OCI-M2 (cell line): Measurements from ENCODE around the gene LYPLAL1.

ENCODE experiments used
- DNase-seq: peaks from one replicate; lab custom pipeline; 2025; ENCODE audit not compliant: unreplicated experiment; lab: John Stamatoyannopoulos, UW

LYPLAL1 gene

DNA sequence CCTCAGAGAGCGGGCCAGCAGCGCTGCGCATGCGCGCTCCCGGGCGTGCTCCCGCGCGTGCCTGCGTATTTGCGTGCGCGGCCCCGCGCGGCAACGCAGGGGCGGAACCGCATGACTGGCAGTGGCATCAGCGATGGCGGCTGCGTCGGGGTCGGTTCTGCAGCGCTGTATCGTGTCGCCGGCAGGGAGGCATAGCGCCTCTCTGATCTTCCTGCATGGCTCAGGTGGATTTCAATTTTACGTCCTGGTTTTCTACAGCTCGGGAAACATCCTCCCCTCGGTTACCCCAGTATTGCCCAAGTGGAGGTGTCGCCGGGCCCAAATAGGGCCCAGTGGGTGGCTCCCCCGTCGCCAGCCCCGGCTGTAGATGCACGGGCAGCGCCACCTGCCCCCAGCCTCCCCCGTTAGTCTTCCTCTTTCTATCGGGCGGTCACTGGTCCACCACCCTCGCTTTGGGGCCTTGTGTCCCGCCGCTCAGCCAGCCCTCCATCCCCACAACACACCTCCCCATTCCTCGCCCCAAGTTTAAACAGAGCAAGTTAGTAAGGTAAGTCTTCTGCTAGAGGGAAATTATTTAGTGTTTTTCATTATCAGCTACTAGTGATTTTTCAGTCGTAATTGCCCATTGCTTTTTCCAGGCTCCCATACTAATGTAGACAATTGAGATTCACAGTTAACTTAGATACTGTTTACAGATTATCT lies at the start of gene LYPLAL1:
Gene LYPLAL1, plus strand, starts transcription at position 121 of the 702 bp plus-strand sequence. Its CDS starts 13 bp downstream, at position 134.
- no peak for DNase-seq

- no peak for DNase-seq
These were observed 49.5 kb upstream of the LYPLAL1 start for GRCh38 chr1:219124163-219124562.

DNA sequence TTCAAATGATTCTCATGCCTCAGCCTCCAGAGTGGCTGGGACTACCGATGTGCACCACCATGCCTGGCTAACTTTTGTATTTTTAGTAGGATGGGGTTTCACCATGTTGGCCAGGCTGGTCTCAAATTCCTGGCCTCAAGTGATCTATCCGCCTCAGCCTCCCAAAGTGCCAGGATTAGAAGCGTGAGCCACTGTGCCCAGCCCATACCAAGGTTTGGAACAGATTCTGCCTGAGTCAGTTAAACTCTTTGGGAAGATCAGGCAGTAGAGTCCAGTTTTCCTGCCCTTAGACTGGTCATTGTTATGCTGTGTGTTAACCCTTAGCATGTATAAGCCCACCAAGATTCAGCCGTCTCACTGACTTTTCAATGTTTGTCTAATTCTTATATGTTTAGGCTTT lies 48.3 kb upstream of the LYPLAL1 start:
- DNase-seq: no peak

DNA sequence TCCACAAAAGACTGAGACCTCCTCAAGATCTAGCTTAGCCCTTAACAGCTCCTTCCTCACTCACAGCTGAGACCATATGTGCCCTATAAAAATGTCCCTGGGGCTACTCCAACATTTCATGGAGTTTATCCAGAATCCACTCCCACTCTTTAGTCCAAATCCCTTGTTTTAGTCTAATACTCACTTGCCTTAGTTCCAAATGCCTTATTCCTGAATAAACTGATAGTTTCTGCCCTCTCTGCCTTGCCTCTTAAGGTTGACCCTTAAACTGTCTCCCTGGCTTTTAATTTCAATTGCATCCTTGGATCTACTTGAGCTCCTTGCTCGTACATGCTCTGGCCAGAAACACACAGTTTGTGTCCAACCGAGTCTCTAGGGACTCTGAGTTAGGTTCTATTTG lies 47.3 kb upstream of the LYPLAL1 start:
- no peak for DNase-seq

- no peak for DNase-seq
These were observed 44.7 kb upstream of the LYPLAL1 start for GRCh38 chr1:219128957-219129356.

GRCh38 chr1:219130366-219130935 lies 43.2 kb upstream of the LYPLAL1 start:
- no peak for DNase-seq

DNA sequence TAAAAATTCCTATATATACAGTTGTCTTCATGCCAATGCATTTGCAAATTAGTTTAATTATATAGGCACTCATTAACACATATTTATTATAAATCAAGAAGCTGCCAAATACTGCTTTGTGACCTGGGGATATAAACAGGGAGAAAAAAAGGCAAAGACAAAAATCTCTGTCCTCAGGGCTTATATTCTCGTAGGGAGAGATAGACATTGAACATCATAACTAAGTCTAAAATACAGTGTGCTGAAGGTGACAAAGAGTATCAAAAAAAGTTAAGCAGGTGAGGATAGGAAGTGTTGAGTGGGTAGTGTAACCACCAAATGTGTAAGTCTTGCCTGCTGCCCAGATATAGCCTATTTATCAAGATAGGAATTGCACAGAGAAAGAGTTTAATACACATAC lies 40.7 kb upstream of the LYPLAL1 start:
- no peak for DNase-seq

DNA sequence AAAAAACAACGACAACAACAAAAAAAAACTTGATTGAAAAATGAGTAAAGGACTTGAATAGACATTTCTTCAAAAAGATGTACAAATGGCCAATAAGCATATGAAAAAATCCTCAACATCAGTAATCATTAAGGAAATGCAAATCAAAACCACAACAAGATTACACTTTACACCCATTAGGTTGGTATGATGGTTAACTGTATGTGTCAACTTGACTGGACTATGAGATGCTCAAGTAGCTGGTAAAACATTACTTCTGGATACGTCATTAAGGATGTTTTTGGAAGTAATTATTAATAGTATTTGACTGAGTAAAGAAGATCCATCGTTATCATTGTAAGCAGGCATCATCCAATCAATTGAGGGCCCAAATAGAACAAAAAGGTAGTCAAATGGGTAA lies 34.9 kb upstream of the LYPLAL1 start:
- no peak for DNase-seq

DNA sequence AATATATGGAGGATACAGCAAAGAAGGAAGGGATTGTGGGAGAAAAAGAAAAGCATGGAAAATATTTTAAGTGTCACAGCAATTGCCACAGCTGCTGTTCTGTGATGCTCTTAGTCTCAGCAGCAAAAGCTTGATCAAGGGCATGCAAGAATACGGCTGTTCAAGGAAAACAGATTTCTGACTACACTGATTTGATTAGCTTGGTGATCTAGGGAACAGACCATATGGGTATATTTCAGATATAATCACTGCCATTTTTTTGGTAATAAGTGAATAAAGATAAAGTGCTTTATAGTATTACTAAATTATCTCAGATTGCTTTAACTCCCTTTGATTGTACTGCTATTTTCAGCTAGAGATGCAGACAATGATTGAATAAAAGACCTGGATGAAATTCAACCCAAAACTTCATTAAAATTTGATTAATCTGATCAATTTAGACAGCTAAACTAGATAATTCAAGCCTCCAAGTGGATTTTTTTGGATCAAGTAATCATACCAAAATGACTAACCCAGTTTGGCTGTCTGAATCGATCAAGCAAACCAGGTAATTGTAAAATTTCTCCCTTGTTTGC lies 33.3 kb upstream of the LYPLAL1 start:
- no peak for DNase-seq

DNA sequence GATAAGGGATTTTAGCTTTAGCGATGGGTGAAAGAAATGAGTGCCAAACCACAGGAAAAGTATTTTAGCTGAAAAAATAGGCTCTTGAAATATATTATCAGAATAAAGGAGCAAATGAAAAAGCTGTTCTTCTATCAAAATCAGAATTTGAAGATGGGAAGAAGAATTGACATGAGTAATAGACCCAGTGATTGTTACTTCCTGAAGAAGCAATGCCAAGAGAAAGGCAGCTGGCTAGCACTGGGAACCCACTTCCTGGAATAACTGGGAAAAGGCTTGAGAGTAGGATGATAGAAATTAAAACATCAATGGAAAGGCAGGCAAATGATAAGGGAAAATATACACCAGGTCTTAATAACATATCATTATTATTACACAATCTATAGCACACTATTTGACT lies 29.9 kb upstream of the LYPLAL1 start:
- DNase-seq: no peak

GRCh38 chr1:219144658-219145315 lies 28.9 kb upstream of the LYPLAL1 start:
- DNase-seq: no peak

DNA sequence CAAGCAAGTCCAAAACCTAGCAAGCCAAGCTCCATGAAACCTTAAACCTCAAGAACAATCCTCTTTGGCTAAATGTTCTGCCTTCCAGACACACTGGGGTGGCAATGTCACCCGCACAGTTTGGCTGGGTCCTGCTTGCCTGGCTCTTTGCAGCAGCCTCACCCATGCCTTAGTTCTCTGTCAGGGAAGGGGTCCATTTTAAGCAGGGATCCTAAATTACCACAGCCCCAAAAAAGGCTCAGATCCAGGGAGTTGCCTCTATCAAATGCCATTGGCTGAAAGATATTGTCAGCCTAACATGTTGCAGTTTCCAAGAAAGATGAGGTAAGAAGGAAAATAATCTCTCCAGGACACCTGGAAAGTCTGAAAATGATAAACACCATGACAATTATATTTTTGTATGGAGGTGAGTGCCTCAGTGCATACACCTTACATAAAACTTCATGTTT lies 26.1 kb upstream of the LYPLAL1 start:
- no peak for DNase-seq

- DNase-seq: no peak
These were observed 24.6 kb upstream of the LYPLAL1 start for GRCh38 chr1:219149009-219149577.

DNA sequence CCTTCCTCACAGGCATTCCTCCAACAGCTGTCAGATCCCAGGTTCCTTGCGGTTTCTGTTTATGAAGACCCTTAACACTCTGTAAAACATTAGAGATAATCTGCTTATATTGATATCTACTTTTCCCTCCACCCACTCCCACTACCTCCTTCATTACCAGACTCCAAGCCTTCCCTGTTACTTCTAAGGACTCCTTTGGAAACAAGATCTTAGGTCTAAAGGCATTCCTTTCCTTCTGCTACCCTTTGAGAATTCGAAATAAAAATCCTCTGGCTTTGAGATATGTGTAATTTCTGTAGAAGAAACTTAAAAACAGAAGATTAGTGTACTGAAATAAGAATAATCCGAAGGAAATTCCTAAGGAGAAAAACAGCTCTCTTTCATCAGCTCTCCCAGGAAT lies 23.7 kb upstream of the LYPLAL1 start:
- DNase-seq: no peak

GRCh38 chr1:219150913-219151312 lies 22.8 kb upstream of the LYPLAL1 start:
- no peak for DNase-seq

- DNase-seq: no peak
These were observed 22.2 kb upstream of the LYPLAL1 start for GRCh38 chr1:219151467-219151866.

GRCh38 chr1:219152751-219153150 lies 20.9 kb upstream of the LYPLAL1 start:
- no peak for DNase-seq

- DNase-seq: no peak
These were observed 20.0 kb upstream of the LYPLAL1 start for GRCh38 chr1:219153723-219154122.

DNA sequence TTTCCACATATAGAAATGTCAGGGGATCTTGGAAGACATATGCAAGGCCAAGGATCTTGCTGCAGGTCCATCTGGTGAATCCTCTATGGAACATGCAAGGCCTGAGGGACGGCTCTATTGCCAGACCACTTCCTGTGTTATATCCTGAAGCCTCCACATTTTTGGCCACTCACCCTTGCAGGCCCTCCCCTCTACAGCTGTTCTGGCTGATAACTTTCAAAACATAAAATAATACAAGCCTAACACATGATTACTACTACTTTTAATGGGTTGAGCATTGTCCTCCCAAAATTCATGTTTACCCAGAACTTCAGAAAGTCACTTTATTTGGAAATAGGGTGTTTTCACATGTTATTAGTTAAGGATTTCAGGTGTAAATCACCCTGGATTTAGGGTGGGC lies 18.5 kb upstream of the LYPLAL1 start:
- DNase-seq: no peak

- DNase-seq: no peak
These were observed 13.6 kb upstream of the LYPLAL1 start for GRCh38 chr1:219159946-219160645.

DNA sequence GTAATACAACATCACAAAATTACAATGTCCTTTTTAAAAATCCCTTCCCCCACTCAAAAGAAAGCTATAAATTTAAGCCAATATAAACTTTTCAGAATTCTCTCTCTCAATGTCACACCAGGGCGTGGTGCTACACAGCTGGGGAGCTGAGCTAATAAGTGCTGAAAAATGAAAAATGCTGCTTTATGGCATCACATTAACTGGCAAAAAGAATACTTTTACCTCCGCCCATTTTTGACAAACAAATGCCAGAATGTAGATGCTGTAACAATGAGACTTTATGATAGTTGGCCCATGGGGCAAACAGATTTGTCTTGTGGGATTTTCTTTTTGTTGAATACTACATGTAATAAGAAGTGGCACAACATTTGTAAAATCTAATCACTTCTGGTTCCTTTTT lies 12.7 kb upstream of the LYPLAL1 start:
- DNase-seq: no peak
